IMR-90 (cell line): ENCODE results near the gene PPT2. TPM values are rescaled to one million over a fixed set of nuclear protein-coding genes. Genes with fewer than 3 reads are reported as not detected.
"Not testable (repeated sequence)": the region's sequence is repeated elsewhere in the genome, so short reads cannot be mapped to it uniquely, and the experiment has no call there.

Experiments
- ATAC-seq: fragments of 200-7000 bp; cut with Tn5 transposase; 2 replicates; pipeline ENCODE4 v1.9.1; 2020; ENCODE audit warnings: low read depth, mild to moderate bottlenecking, moderate library complexity
- BruUV-seq: library from RNA; stranded (reverse); fragments of 400-500 nt; replicated peaks from 2 replicates; lab custom pipeline; 2021; lab: Mats Ljungman, UMichigan
- CTCF ChIA-PET: fragments of 300-600 bp; formaldehyde crosslinking; extraction: SDS; loops from one replicate; lab custom pipeline; 2021; ENCODE audit warnings: antibody characterized with exemption; lab: Yijun Ruan, JAX
- POLR2A ChIA-PET: fragments of 300-600 bp; sonication (Branson Sonifier 250); formaldehyde crosslinking; loops from one replicate; lab custom pipeline; 2022; ENCODE audit warnings: antibody characterized with exemption; ENCODE audit not compliant: unreplicated experiment; lab: Charles Lee
- DNase-seq: peaks from one replicate; pipeline ENCODE4 v3.0.0; 2013
- H2AFZ ChIP-seq: replicated peaks from 2 replicates; pipeline ENCODE3; 2013; ENCODE audit warnings: low read length, mild to moderate bottlenecking; ENCODE audit not compliant: poor library complexity
- H2AK5ac ChIP-seq: 2 replicates; pipeline ENCODE4 v1.6.1; 2013; ENCODE audit warnings: low read depth, low read length, inconsistent platforms
- H2AK9ac ChIP-seq: replicated peaks from 2 replicates; pipeline ENCODE3; 2013; ENCODE audit warnings: mild to moderate bottlenecking, low read depth, low read length, moderate library complexity; ENCODE audit not compliant: poor library complexity
- H2BK120ac ChIP-seq: 2 replicates; pipeline ENCODE4 v1.6.1; 2013; ENCODE audit warnings: low read depth, low read length, inconsistent platforms
- H2BK15ac ChIP-seq: 3 replicates; pipeline ENCODE4 v1.6.1; 2013; ENCODE audit warnings: low read depth, low read length, inconsistent platforms
- H2BK20ac ChIP-seq: 2 replicates; pipeline ENCODE4 v1.6.1; 2013; ENCODE audit warnings: low read depth, mild to moderate bottlenecking, inconsistent platforms, low read length, moderate library complexity
- H2BK5ac ChIP-seq: 2 replicates; pipeline ENCODE4 v1.6.1; 2013; ENCODE audit warnings: mild to moderate bottlenecking, low read depth, low read length, inconsistent platforms; ENCODE audit not compliant: poor library complexity, severe bottlenecking
- H3K14ac ChIP-seq: replicated peaks from 2 replicates; pipeline ENCODE4 v1.6.1; 2013; ENCODE audit warnings: low read depth, low read length, inconsistent platforms
- H3K18ac ChIP-seq: 2 replicates; pipeline ENCODE4 v1.6.1; 2013; ENCODE audit warnings: low read depth, low read length, control low read depth
- H3K23ac ChIP-seq: 2 replicates; pipeline ENCODE4 v1.6.1; 2013; ENCODE audit warnings: low read depth, low read length, inconsistent platforms
- H3K27ac ChIP-seq: 2 replicates; pipeline ENCODE4 v1.5.1; 2013; ENCODE audit warnings: mild to moderate bottlenecking, control low read depth, low read length; ENCODE audit not compliant: insufficient read depth
- H3K27me3 ChIP-seq: 2 replicates; pipeline ENCODE4 v1.6.1; 2013; ENCODE audit warnings: low read length; ENCODE audit not compliant: control insufficient read depth, insufficient read depth
- H3K36me3 ChIP-seq: 2 replicates; pipeline ENCODE4 v1.6.1; 2013; ENCODE audit warnings: low read length, mixed read lengths; ENCODE audit not compliant: control insufficient read depth, insufficient read depth
- H3K4ac ChIP-seq: 2 replicates; pipeline ENCODE4 v1.6.1; 2013; ENCODE audit warnings: low read depth, low read length, inconsistent platforms
- H3K4me1 ChIP-seq: 2 replicates; pipeline ENCODE4 v1.6.1; 2013; ENCODE audit warnings: low read length, mixed read lengths; ENCODE audit not compliant: control insufficient read depth, insufficient read depth
- H3K4me2 ChIP-seq: 2 replicates; pipeline ENCODE4 v1.6.1; 2013; ENCODE audit warnings: low read depth, mild to moderate bottlenecking, control low read depth, low read length, moderate library complexity
- H3K4me3 ChIP-seq: 2 replicates; pipeline ENCODE4 v1.5.1; 2013; ENCODE audit warnings: low read depth, mild to moderate bottlenecking, control low read depth, low read length, moderate library complexity; ENCODE audit not compliant: insufficient read depth
- H3K56ac ChIP-seq: 2 replicates; pipeline ENCODE4 v1.6.1; 2013; ENCODE audit warnings: low read length, inconsistent platforms; ENCODE audit not compliant: insufficient read depth; ENCODE audit errors: extremely low read depth
- H3K79me1 ChIP-seq, 2 experiments: 2 replicates each; pipeline ENCODE4 v1.6.1; 2013; ENCODE audit warnings: low read length in 2 of 2, inconsistent platforms in 1 of 2, low read depth in 1 of 2
- H3K9ac ChIP-seq: 2 replicates; pipeline ENCODE4 v1.6.1; 2013; ENCODE audit warnings: low read depth, low read length, control low read depth
- H3K9me1 ChIP-seq: 2 replicates; pipeline ENCODE4 v1.6.1; 2013; ENCODE audit warnings: low read length, inconsistent platforms; ENCODE audit not compliant: insufficient read depth
- H3K9me3 ChIP-seq: 2 replicates; pipeline ENCODE4 v1.6.1; 2013; ENCODE audit warnings: low read length; ENCODE audit not compliant: control insufficient read depth, insufficient read depth
- H4K20me1 ChIP-seq: 2 replicates; pipeline ENCODE4 v1.6.1; 2013; ENCODE audit warnings: low read length, inconsistent platforms; ENCODE audit not compliant: insufficient read depth
- H4K5ac ChIP-seq: 2 replicates; pipeline ENCODE4 v1.6.1; 2013; ENCODE audit warnings: mild to moderate bottlenecking, low read depth, low read length, control low read depth
- H4K8ac ChIP-seq, 2 experiments: 2 replicates each; pipeline ENCODE4 v1.6.1; 2013; ENCODE audit warnings: low read depth in 2 of 2, low read length in 2 of 2, control low read depth in 1 of 2, inconsistent platforms in 1 of 2
- H4K91ac ChIP-seq: 2 replicates; pipeline ENCODE4 v1.6.1; 2013; ENCODE audit warnings: low read depth, low read length, inconsistent platforms; ENCODE audit not compliant: insufficient read depth
- BHLHE40 ChIP-seq: fragments of 150-350 bp; IDR thresholded peaks from 2 replicates; pipeline ENCODE4 v1.6.1; 2016; ENCODE audit warnings: mild to moderate bottlenecking, low read depth, low read length
- FOS ChIP-seq: fragments of 150-350 bp; IDR thresholded peaks from 2 replicates; pipeline ENCODE4 v1.6.1; 2016; ENCODE audit warnings: low read depth, low read length
- MXI1 ChIP-seq: IDR thresholded peaks from 2 replicates; pipeline ENCODE4 v1.6.1; 2012; ENCODE audit warnings: low read depth, mild to moderate bottlenecking, low read length, moderate library complexity, borderline replicate concordance
- POLR2A ChIP-seq: IDR thresholded peaks from 2 replicates; pipeline ENCODE4 v1.6.1; 2012; ENCODE audit warnings: mild to moderate bottlenecking, low read depth, low read length
- RCOR1 ChIP-seq: IDR thresholded peaks from 2 replicates; pipeline ENCODE4 v1.6.1; 2012; ENCODE audit warnings: mild to moderate bottlenecking, low read length, improper control_type of control experiment; ENCODE audit not compliant: insufficient replicate concordance
- RFX5 ChIP-seq: IDR thresholded peaks from 2 replicates; pipeline ENCODE4 v1.8.0; 2012; ENCODE audit warnings: low read depth, mild to moderate bottlenecking, low read length, moderate library complexity
- whole genome bisulfite sequencing, 2 experiments: methylation state at CpG; one replicate each; pipeline versions ENCODE4 v1.1.5 to v1.1.7; 2013; ENCODE audit warnings: missing lambda C conversion rate in 2 of 2; ENCODE audit not compliant: insufficient read length in 1 of 2; ENCODE audit errors: extremely low coverage in 2 of 2; 5-methylcytosine and 5-hydroxymethylcytosine counted together
- dilution Hi-C: fragments of 300-500 bp; cut with HindIII; formaldehyde crosslinking; loops from one replicate; pipeline ENCODE4 v1.14.3; 2018; ENCODE audit warnings: low sequenced_read_pairs; ENCODE audit not compliant: unreplicated experiment
- in situ Hi-C: fragments of 300-500 bp; cut with MboI; formaldehyde crosslinking; loops from 3 replicates; pipeline ENCODE4 v1.14.3; 2019; ENCODE audit warnings: low sequenced_read_pairs, inconsistent platforms, mixed read lengths
- intact Hi-C: fragments of 100-400 bp; cut with micrococcal nuclease; formaldehyde crosslinking; loops from 2 replicates; pipeline ENCODE4 v1.10.0; 2022
- polyA plus RNA-seq, 3 experiments: library from polyadenylated mRNA; depleted of rRNA; stranded (reverse); fragments of >200 nt; gene quantifications; 2 replicates each; pipeline ENCODE4 v1.2.3, GENCODE V29; 2012; ENCODE audit warnings: low replicate concordance in 1 of 3
- total RNA-seq: library from RNA; depleted of rRNA; stranded (reverse); fragments of >200 nt; gene quantifications from 2 replicates; pipeline ENCODE4 v1.2.3, GENCODE V29; 2012

The PPT2 gene
- total and polyA plus RNA-seq, 2 of the 4 experiments (the other 2 are of a cell fraction): 3.2 to 16.2 TPM

DNA sequence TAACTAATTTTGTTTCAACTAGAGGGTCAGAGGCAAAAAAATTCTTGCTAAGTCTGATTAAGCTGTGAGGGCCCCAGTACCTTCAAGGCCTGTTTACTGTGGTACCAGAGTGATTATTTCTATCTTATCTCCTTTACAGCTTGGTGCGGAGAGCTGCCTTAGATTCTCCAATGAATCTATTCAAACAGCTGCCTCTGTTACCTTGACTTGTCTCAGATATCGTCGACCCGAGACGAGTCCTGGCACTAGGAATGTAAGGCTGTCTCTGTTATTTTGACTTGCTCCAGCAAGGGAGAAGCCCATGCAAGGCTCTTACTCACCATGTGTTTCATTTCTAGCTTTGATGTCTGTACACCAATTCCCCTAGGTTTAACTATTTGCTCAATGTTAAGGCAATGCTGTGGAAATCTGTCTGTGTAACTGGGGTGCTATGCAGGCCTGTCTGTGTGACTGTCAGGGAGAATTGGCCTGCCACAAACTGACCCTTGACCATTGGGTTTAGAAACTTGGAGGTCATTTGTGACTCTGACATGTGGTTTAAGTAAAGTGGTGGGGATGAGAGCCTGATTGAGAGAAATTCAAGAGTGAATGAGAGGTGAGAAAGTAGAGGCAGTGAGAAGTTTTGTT lies 13.4 kb upstream of the PPT2 start:
- Histone ChIP-seq H3K4ac (no peak overlapping the region), H3K18ac (no peak overlapping the region), H2BK15ac (no peak overlapping the region), H3K4me3 (no peak overlapping the region), H3K9me3 (no peaks in the 10 kb centered on the region), H2AK5ac (no peak overlapping the region), H4K91ac (no peak overlapping the region), H2BK120ac (no peak overlapping the region), H2AFZ (no peak overlapping the region), H4K8ac (no peak overlapping the region), H3K36me3 (no peaks in the 10 kb centered on the region), H4K20me1 (no peaks in the 10 kb centered on the region), H3K56ac (no peak overlapping the region), H2BK20ac (no peak overlapping the region), H3K27me3 (peaks cover 1% of the 10 kb centered on the region; the same call in 1 of the 2 replicates), H2AK9ac (no peak overlapping the region), H3K4me1 (peaks cover 7% of the 10 kb centered on the region; the same call in 1 of the 2 replicates), H3K9ac (no peak overlapping the region), H3K23ac (no peak overlapping the region), H3K4me2 (no peak overlapping the region; the same call in 1 of the 2 replicates), H3K9me1 (no peaks in the 10 kb centered on the region; the same call in 1 of the 2 replicates), H3K27ac (no peak overlapping the region), H3K79me1 (no peaks in the 10 kb centered on the region), H4K5ac (no peak overlapping the region), H2BK5ac (no peak overlapping the region), H3K14ac (no peak overlapping the region)
- WGBS, 2 experiments: 60% methylated on average over 1 of the region's 5 CpGs; no CpG with 5 or more reads in 1 of the 2 experiments
- in situ Hi-C loops: no loop called here
- ChIA-PET CTCF (interaction anchor here (0.9 kb wide), 1 partner anchor 21 kb away, joined by 3 read pairs; no protein-coding TSS in a partner anchor), POLR2A (no interaction called here)
- dilution Hi-C loops: no loop called here
- intact Hi-C loops: no loop called here
- TF ChIP-seq FOS: no peak
- no peak for TF ChIP-seq MXI1
- TF ChIP-seq POLR2A: no peak
- TF ChIP-seq BHLHE40: no peak
- TF ChIP-seq RCOR1: no peak
- TF ChIP-seq RFX5: no peak
- ATAC-seq: peak; percentile 48
- DNase-seq: no peak
- no TSS peak for BruUV-seq

DNA sequence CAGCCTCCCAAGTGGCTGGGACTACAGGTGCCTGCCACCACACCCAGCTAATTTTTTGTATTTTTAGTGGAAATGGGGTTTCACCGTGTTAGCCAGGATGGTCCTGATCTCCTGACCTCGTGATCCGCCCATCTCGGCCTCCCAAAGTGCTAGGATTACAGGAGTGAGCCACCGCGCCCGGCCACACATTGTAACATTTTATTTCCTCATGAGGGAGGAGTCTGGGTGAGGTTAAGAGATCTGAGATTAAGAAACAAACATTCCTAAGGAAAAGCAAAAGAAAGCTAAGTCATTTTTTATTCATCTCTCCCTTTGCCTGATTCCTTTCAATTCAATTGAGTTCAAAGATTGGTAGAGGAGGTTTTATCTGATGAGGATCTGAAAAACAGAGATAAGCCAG lies 9.7 kb upstream of the PPT2 start:
- H3K9ac ChIP-seq, H3K9me3 ChIP-seq, H4K5ac ChIP-seq, H3K4me2 ChIP-seq, H3K14ac ChIP-seq, H3K4ac ChIP-seq, H4K91ac ChIP-seq, H2BK5ac ChIP-seq, H3K56ac ChIP-seq, in situ Hi-C loops, H3K4me1 ChIP-seq, H4K8ac ChIP-seq, H2AK5ac ChIP-seq, H2BK120ac ChIP-seq, ATAC-seq, CTCF ChIA-PET, H2AK9ac ChIP-seq, H3K4me3 ChIP-seq, H3K27ac ChIP-seq, intact Hi-C loops, H3K79me1 ChIP-seq, H2BK20ac ChIP-seq, H2AFZ ChIP-seq, dilution Hi-C loops, BruUV-seq, H3K9me1 ChIP-seq, DNase-seq, H3K23ac ChIP-seq, H3K18ac ChIP-seq, H4K20me1 ChIP-seq, H3K36me3 ChIP-seq, H2BK15ac ChIP-seq: not testable (repeated sequence)
- H3K27me3 ChIP-seq: peaks cover 27% of the 10 kb centered on the region
- WGBS, 2 experiments: no CpG with 5 or more reads among the region's 7 CpGs
- POLR2A ChIA-PET: interaction anchor here (0.6 kb wide), 1 partner anchor 16 kb away, joined by 6 read pairs; the partner anchor contains the start of gene ATF6B
